NT2/D1 (cell line): ENCODE measurements around the gene PCDHAC2.

Source experiments
- SUZ12 ChIP-seq: IDR thresholded peaks from 2 replicates; pipeline ENCODE4 v1.6.1; 2011; ENCODE audit not compliant: insufficient read length, insufficient read depth; ENCODE audit errors: extremely low read depth
- YY1 ChIP-seq: IDR thresholded peaks from 2 replicates; pipeline ENCODE4 v1.6.1; 2011; ENCODE audit not compliant: insufficient read length, insufficient read depth

GRCh38 chr5:140953234-140953633, 13.0 kb upstream of the PCDHAC2 start:
- TF ChIP-seq SUZ12 (no peak), YY1 (no peak)
